Breast epithelium (tissue), 4 donors: ENCODE results near the gene NEDD4L. TPM values are rescaled to one million over a fixed set of nuclear protein-coding genes. Genes with fewer than 3 reads are reported as not detected.
A peak's percentile ranks its signal among the peaks of the same experiment; 100 is the strongest.

ENCODE experiments used
- DNase-seq, 2 donors: peaks; one replicate each; pipeline ENCODE4 v3.0.0-alpha.2; 2019; ENCODE audit warnings: low spot score in 2 of 2
- H3K27ac ChIP-seq, 2 donors: fragments of 200-600 bp; sonication (generic) in 1 of 2; one replicate each; pipeline ENCODE4 v1.5.1; 2016 to 2019; ENCODE audit warnings: mild to moderate bottlenecking in 1 of 2
- H3K27me3 ChIP-seq, 2 donors: fragments of 200-600 bp; sonication (generic) in 1 of 2; one replicate each; pipeline versions ENCODE4 v1.5.1 to v1.6.0; 2017 to 2019; ENCODE audit warnings: control low read depth in 1 of 2, mild to moderate bottlenecking in 1 of 2
- H3K36me3 ChIP-seq: fragments of 200-600 bp; one replicate; pipeline ENCODE4 v1.5.1; 2019
- H3K4me1 ChIP-seq, 2 donors: fragments of 200-600 bp; sonication (generic); one replicate each; pipeline ENCODE4 v1.5.1; 2016 to 2019; ENCODE audit warnings: control low read depth in 1 of 2
- H3K4me3 ChIP-seq, 3 donors: fragments of 200-600 bp; sonication (generic); 1 replicate in 2 of 3; 2 replicates in 1 of 3; pipeline ENCODE4 v1.5.1; 2016 to 2019; ENCODE audit warnings: mild to moderate bottlenecking in 3 of 3, moderate library complexity in 2 of 3
- H3K9me3 ChIP-seq, 2 donors: fragments of 200-600 bp; sonication (generic) in 1 of 2; one replicate each; pipeline ENCODE4 v1.5.1; 2016 to 2019; ENCODE audit warnings: control low read depth in 1 of 2
- CTCF ChIP-seq, 3 donors: fragments of 450-650 bp; IDR thresholded peaks; one replicate each; pipeline ENCODE4 v1.5.1; 2016 to 2017; ENCODE audit warnings: antibody characterized with exemption in 3 of 3, mild to moderate bottlenecking in 3 of 3, moderate library complexity in 3 of 3
- POLR2A ChIP-seq: fragments of 450-650 bp; IDR thresholded peaks from one replicate; pipeline ENCODE4 v1.6.1; 2016; ENCODE audit warnings: antibody characterized with exemption, mild to moderate bottlenecking, moderate library complexity
- POLR2AphosphoS5 ChIP-seq, 3 donors: sonication (generic); formaldehyde crosslinking; IDR thresholded peaks; one replicate each; pipeline ENCODE4 v1.6.1; 2017; ENCODE audit warnings: antibody characterized with exemption in 3 of 3
- intact Hi-C: fragments of 100-400 bp; cut with DNase I; formaldehyde crosslinking; loops from one replicate; pipeline ENCODE4 v1.15.1; 2023; ENCODE audit warnings: low total_unique reads
- total RNA-seq, 3 donors: library from RNA; depleted of rRNA; stranded (reverse); fragments of >200 nt; gene quantifications; one replicate each; pipeline ENCODE4 v1.1.0, GENCODE V29; 2016

Gene NEDD4L
- total RNA-seq, 3 donors from 2014 or later: 26.2 to 162 (median 106) TPM

GRCh38 chr18:58195278-58195765 is 151.3 kb downstream of the NEDD4L start:
- H3K4me1 ChIP-seq: no peaks in the 10 kb centered on the region
- no peaks in the 10 kb centered on the region for H3K9me3 ChIP-seq
- H3K4me3 ChIP-seq: peak overlapping the region; percentile 28 to 68 (median 51)
- intact Hi-C loops: no loop called here
- DNase-seq: peak; percentile 69 to 78
- no peaks in the 10 kb centered on the region for H3K36me3 ChIP-seq
- TF ChIP-seq POLR2A: no peak
- peak in 1 of 3 donors; percentile 42 for TF ChIP-seq POLR2AphosphoS5 (IDR thresholded peaks at IDR 0.05)
- no peak for TF ChIP-seq CTCF (IDR thresholded peaks at IDR 0.05)
- H3K27me3 ChIP-seq: no peaks in the 10 kb centered on the region
- H3K27ac ChIP-seq: peak overlapping the region; percentile 82 to 86

GRCh38 chr18:58196164-58196563 is 152.1 kb downstream of the NEDD4L start:
- Histone ChIP-seq H3K36me3 (no peaks in the 10 kb centered on the region), H3K4me1 (no peaks in the 10 kb centered on the region), H3K9me3 (no peaks in the 10 kb centered on the region), H3K4me3 (peak overlapping the region in 2 of 3 donors; percentile 51 to 68), H3K27ac (peak overlapping the region; percentile 82 to 86), H3K27me3 (no peaks in the 10 kb centered on the region)
- intact Hi-C loops: no loop called here
- DNase-seq: no peak
- no peak for TF ChIP-seq CTCF (IDR thresholded peaks at IDR 0.05)
- no peak for TF ChIP-seq POLR2AphosphoS5 (IDR thresholded peaks at IDR 0.05)
- TF ChIP-seq POLR2A: no peak

GRCh38 chr18:58196881-58197872 is 153.2 kb downstream of the NEDD4L start:
- TF ChIP-seq POLR2AphosphoS5 (IDR thresholded peaks at IDR 0.05): no peak
- no peak for TF ChIP-seq POLR2A
- no peak for TF ChIP-seq CTCF (IDR thresholded peaks at IDR 0.05)
- Histone ChIP-seq H3K36me3 (no peaks in the 10 kb centered on the region), H3K27me3 (no peaks in the 10 kb centered on the region), H3K9me3 (no peaks in the 10 kb centered on the region), H3K27ac (peak overlapping the region; percentile 82 to 86), H3K4me1 (no peaks in the 10 kb centered on the region), H3K4me3 (peak overlapping the region in 2 of 3 donors; percentile 38 to 51)
- intact Hi-C loops: no loop called here
- peak in 1 of 2 donors; percentile 68 for DNase-seq

- Histone ChIP-seq H3K9me3 (no peaks in the 10 kb centered on the region), H3K36me3 (no peaks in the 10 kb centered on the region), H3K4me3 (no peak overlapping the region), H3K4me1 (no peaks in the 10 kb centered on the region), H3K27me3 (no peaks in the 10 kb centered on the region), H3K27ac (peak overlapping the region; percentile 65 to 89)
- intact Hi-C loops: no loop called here
- no peak for TF ChIP-seq POLR2A
- TF ChIP-seq POLR2AphosphoS5 (IDR thresholded peaks at IDR 0.05): no peak
- TF ChIP-seq CTCF (IDR thresholded peaks at IDR 0.05): no peak
- DNase-seq: no peak
These were observed 157.2 kb downstream of the NEDD4L start for GRCh38 chr18:58201268-58201667.
